GM19468 (cell line): ENCODE measurements around the gene HTR4.

Source experiments
- ATAC-seq: cut with Tn5 transposase; IDR thresholded peaks from one replicate; pipeline ENCODE4 v1.9.1; 2021; ENCODE audit warnings: mild to moderate bottlenecking, moderate library complexity, moderate number of reproducible peaks; ENCODE audit not compliant: unreplicated experiment; ENCODE audit errors: extremely low read depth

Gene HTR4

GRCh38 chr5:148665431-148665830 lies 11.1 kb upstream of the HTR4 start:
- no peak for ATAC-seq

GRCh38 chr5:148663509-148663908 lies 9.2 kb upstream of the HTR4 start:
- no peak for ATAC-seq

- ATAC-seq, result no peak
Observed at GRCh38 chr5:148660346-148660660, 6.0 kb upstream of the HTR4 start.

GRCh38 chr5:148659641-148660345 lies 5.5 kb upstream of the HTR4 start:
- ATAC-seq, result no peak

GRCh38 chr5:148653291-148653835 lies 964 bp downstream of the HTR4 start:
- no peak for ATAC-seq

- no peak for ATAC-seq
Observed at GRCh38 chr5:148651528-148651927, 2.8 kb downstream of the HTR4 start.

- no peak for ATAC-seq
Observed at GRCh38 chr5:148645527-148645926, 8.8 kb downstream of the HTR4 start.

GRCh38 chr5:148641735-148642134 lies 12.6 kb downstream of the HTR4 start:
- no peak for ATAC-seq

GRCh38 chr5:148640471-148640870 lies 13.9 kb downstream of the HTR4 start:
- ATAC-seq, result no peak

GRCh38 chr5:148639081-148639480 lies 15.2 kb downstream of the HTR4 start:
- no peak for ATAC-seq

- ATAC-seq, result no peak
Observed at GRCh38 chr5:148636353-148636752, 18.0 kb downstream of the HTR4 start.

- ATAC-seq, result no peak
Observed at GRCh38 chr5:148635321-148636083, 18.8 kb downstream of the HTR4 start.

- ATAC-seq, result no peak
Observed at GRCh38 chr5:148633067-148633377, 21.3 kb downstream of the HTR4 start.

GRCh38 chr5:148632255-148633066 lies 21.9 kb downstream of the HTR4 start:
- ATAC-seq, result no peak

GRCh38 chr5:148626986-148627385 lies 27.3 kb downstream of the HTR4 start:
- ATAC-seq, result no peak

GRCh38 chr5:148626081-148626613 lies 28.2 kb downstream of the HTR4 start:
- no peak for ATAC-seq

- no peak for ATAC-seq
Observed at GRCh38 chr5:148625250-148625649, 29.1 kb downstream of the HTR4 start.

- no peak for ATAC-seq
Observed at GRCh38 chr5:148623741-148624140, 30.6 kb downstream of the HTR4 start.

- ATAC-seq, result no peak
Observed at GRCh38 chr5:148623101-148623500, 31.2 kb downstream of the HTR4 start.

- ATAC-seq, result no peak
Observed at GRCh38 chr5:148620696-148621095, 33.6 kb downstream of the HTR4 start.

- no peak for ATAC-seq
Observed at GRCh38 chr5:148620091-148620490, 34.2 kb downstream of the HTR4 start.
